T-cell (primary cell): ENCODE measurements around the gene SPINT2. TPM values are rescaled to one million over a fixed set of nuclear protein-coding genes. Genes with fewer than 3 reads are reported as not detected.

Experiments used
- ATAC-seq, 4 experiments: fragments of 200-7000 bp in 3 of 4; fragments of 150-1000 bp in 1 of 4; cut with Tn5 transposase; replicated peaks in 1 of 4; 1 replicate in 3 of 4; 2 replicates in 1 of 4; pipeline ENCODE4 v1.10.0; 2021; ENCODE audit warnings: moderate library complexity in 3 of 4, mild to moderate bottlenecking in 2 of 4, moderate number of reproducible peaks in 1 of 4
- CTCF ChIA-PET, 2 donors: fragments of 300-600 bp; sonication (Branson Sonifier 250); formaldehyde crosslinking; loops; one replicate each; lab custom pipeline; 2022; ENCODE audit warnings: antibody characterized with exemption in 2 of 2; lab: Charles Lee
- POLR2A ChIA-PET, 2 donors: fragments of 300-600 bp; sonication (Branson Sonifier 250); formaldehyde crosslinking; loops; one replicate each; lab custom pipeline; 2022; ENCODE audit warnings: antibody characterized with exemption in 2 of 2; lab: Charles Lee
- DNase-seq, 35 experiments: peaks; one replicate each; pipeline versions ENCODE4 v3.0.0 to v3.0.0-alpha.2; 2013 to 2023
- H3K27ac ChIP-seq: one replicate; pipeline ENCODE4 v1.5.1; 2013; ENCODE audit warnings: low read length
- H3K27me3 ChIP-seq, 2 experiments: replicated peaks in 1 of 2; 1 replicate in 1 of 2; 2 replicates in 1 of 2; pipeline versions ENCODE4 v1.6.1 to v1.7.0; 2013; ENCODE audit warnings: low read length in 1 of 2, mixed read lengths in 1 of 2; ENCODE audit not compliant: control insufficient read depth in 2 of 2, insufficient read depth in 2 of 2; ENCODE audit errors: extremely low read depth in 1 of 2
- H3K36me3 ChIP-seq, 2 donors: 1 replicate in 1 of 2; 2 replicates in 1 of 2; pipeline versions ENCODE4 v1.6.1 to v1.7.0; 2013; ENCODE audit warnings: low read length in 1 of 2; ENCODE audit not compliant: control insufficient read depth in 2 of 2, insufficient read depth in 1 of 2; ENCODE audit errors: extremely low read depth in 1 of 2
- H3K4me1 ChIP-seq, 2 experiments: 1 replicate in 1 of 2; 2 replicates in 1 of 2; pipeline versions ENCODE4 v1.6.1 to v1.7.0; 2013; ENCODE audit warnings: low read length in 2 of 2, mixed read lengths in 1 of 2; ENCODE audit not compliant: insufficient read depth in 2 of 2, control insufficient read depth in 1 of 2; ENCODE audit errors: extremely low read depth in 1 of 2
- H3K4me3 ChIP-seq, 2 donors: 1 replicate in 1 of 2; 2 replicates in 1 of 2; pipeline versions ENCODE4 v1.5.1 to v1.7.0; 2013; ENCODE audit warnings: mild to moderate bottlenecking in 2 of 2, low read length in 1 of 2, moderate library complexity in 1 of 2; ENCODE audit not compliant: control insufficient read depth in 1 of 2; ENCODE audit errors: extremely low read depth in 1 of 2
- H3K9me3 ChIP-seq: 2 replicates; pipeline ENCODE4 v1.7.0; 2013
- H3K27ac Mint-ChIP-seq, 2 donors: one replicate each; pipeline ENCODE4 v1.8.0; 2020 to 2021; ENCODE audit warnings: mild to moderate bottlenecking in 2 of 2, mixed read lengths in 2 of 2
- H3K27me3 Mint-ChIP-seq, 2 donors: one replicate each; pipeline ENCODE4 v1.8.0; 2021 to 2022; ENCODE audit warnings: mixed read lengths in 2 of 2
- H3K36me3 Mint-ChIP-seq: one replicate; pipeline ENCODE4 v1.8.0; 2021; ENCODE audit warnings: mixed read lengths
- H3K4me1 Mint-ChIP-seq, 3 donors: one replicate each; pipeline ENCODE4 v1.8.0; 2020 to 2022; ENCODE audit warnings: mixed read lengths in 3 of 3, mild to moderate bottlenecking in 1 of 3
- H3K4me3 Mint-ChIP-seq, 3 donors: one replicate each; pipeline ENCODE4 v1.8.0; 2020 to 2022; ENCODE audit warnings: mild to moderate bottlenecking in 3 of 3, mixed read lengths in 3 of 3, moderate library complexity in 3 of 3
- H3K9me3 Mint-ChIP-seq, 3 donors: one replicate each; pipeline ENCODE4 v1.8.0; 2020 to 2022; ENCODE audit warnings: mixed read lengths in 3 of 3
- WGBS: methylation state at CpG from one replicate; pipeline ENCODE4 v1.1.5; 2013; ENCODE audit warnings: missing lambda C conversion rate; ENCODE audit not compliant: insufficient coverage; 5-methylcytosine and 5-hydroxymethylcytosine counted together
- total RNA-seq, 35 experiments: library from RNA in 6 of 35; stranded (reverse) in 6 of 35; fragments of 120-200 nt in 1 of 35; gene quantifications; one replicate each; pipeline versions ENCODE4 v1.2.1 to v1.2.4 and lab custom pipeline; 2013 to 2026

SPINT2 gene
- total RNA-seq, 5 donors from 2014 or later (not counting 1 experiment from before 2014, with no cell fraction given) = 30.3 to 48.5 (median 37.9) TPM

GRCh38 chr19:38310279-38310670, 45.9 kb downstream of the SPINT2 start:
- Mint-ChIP-seq H3K4me3 (no peak overlapping the region), H3K27me3 (no peaks in the 10 kb centered on the region), H3K9me3 (no peaks in the 10 kb centered on the region), H3K27ac (no peak overlapping the region), H3K4me1 (peaks cover 11 to 15% (median 11%) of the 10 kb centered on the region in 3 donors), H3K36me3 (peaks cover 23% of the 10 kb centered on the region)
- Histone ChIP-seq H3K4me3 (no peak overlapping the region), H3K27ac (no peak overlapping the region), H3K9me3 (no peaks in the 10 kb centered on the region), H3K4me1 (peaks cover 0 to 10% of the 10 kb centered on the region in 2 experiments), H3K27me3 (no peaks in the 10 kb centered on the region), H3K36me3 (peaks cover 9 to 20% of the 10 kb centered on the region in 2 donors)
- ChIA-PET CTCF (no interaction called here), POLR2A (no interaction called here)
- DNase-seq (no peak), ATAC-seq (no peak)
- WGBS = 100% methylated on average over 1 of the region's 2 CpGs

GRCh38 chr19:38310986-38311385, 46.6 kb downstream of the SPINT2 start:
- peaks cover 23% of the 10 kb centered on the region for H3K36me3 Mint-ChIP-seq
- no peaks in the 10 kb centered on the region for H3K27me3 Mint-ChIP-seq
- Histone ChIP-seq H3K9me3 (no peaks in the 10 kb centered on the region), H3K36me3 (peaks cover 9 to 20% of the 10 kb centered on the region in 2 donors), H3K27ac (no peak overlapping the region), H3K27me3 (no peaks in the 10 kb centered on the region), H3K4me1 (peaks cover 0 to 14% of the 10 kb centered on the region in 2 experiments), H3K4me3 (no peak overlapping the region)
- CTCF ChIA-PET = no interaction called here
- no peak overlapping the region for H3K4me3 Mint-ChIP-seq
- H3K27ac Mint-ChIP-seq = no peak overlapping the region
- no peaks in the 10 kb centered on the region for H3K9me3 Mint-ChIP-seq
- DNase-seq = no peak
- WGBS = no CpG with 5 or more reads among the region's 6 CpGs
- peaks cover 13 to 15% (median 13%) of the 10 kb centered on the region in 3 donors for H3K4me1 Mint-ChIP-seq
- POLR2A ChIA-PET = no interaction called here
- no peak for ATAC-seq

GRCh38 chr19:38315657-38316476, 51.5 kb downstream of the SPINT2 start, which contains the start of gene YIF1B:
Gene YIF1B (minus strand): TSS chr19:38315947. CDS start chr19:38315917, 30 bp downstream.
- POLR2A ChIA-PET = interaction anchor here in 1 of 2 donors (0.7 kb wide), 1 partner anchor 57 kb away, joined by 3 read pairs; no protein-coding TSS in a partner anchor
- peak within 1 kb of the TSS; percentile 75 to 90 (median 86) for H3K4me3 Mint-ChIP-seq
- H3K36me3 ChIP-seq = peaks cover 0 to under 1% of the 10 kb centered on the region in 2 donors
- WGBS = 1% methylated on average over 43 of the region's 64 CpGs
- no peaks in the 10 kb centered on the region for H3K9me3 ChIP-seq
- no peaks in the 10 kb centered on the region for H3K27me3 ChIP-seq
- peak within 1 kb of the TSS; percentile 67 to 75 for H3K4me3 ChIP-seq
- peak within 1 kb of the TSS; percentile 95 for H3K27ac ChIP-seq
- peaks cover 43 to 51% (median 47%) of the 10 kb centered on the region in 3 donors for H3K4me1 Mint-ChIP-seq
- CTCF ChIA-PET = no interaction called here
- peaks cover under 1% of the 10 kb centered on the region for H3K36me3 Mint-ChIP-seq
- no peaks in the 10 kb centered on the region for H3K27me3 Mint-ChIP-seq
- ATAC-seq (peak; percentile 88 to 93 (median 89)), DNase-seq (peak; percentile 88 to 97 (median 95))
- peaks cover 9 to 56% of the 10 kb centered on the region in 2 experiments for H3K4me1 ChIP-seq
- peak within 1 kb of the TSS; percentile 96 to 97 for H3K27ac Mint-ChIP-seq
- no peaks in the 10 kb centered on the region for H3K9me3 Mint-ChIP-seq

- H3K27ac ChIP-seq = peak overlapping the region; percentile 95
- Mint-ChIP-seq H3K36me3 (no peaks in the 10 kb centered on the region), H3K27me3 (no peaks in the 10 kb centered on the region), H3K9me3 (no peaks in the 10 kb centered on the region), H3K4me1 (peaks cover 49 to 56% (median 52%) of the 10 kb centered on the region in 3 donors), H3K4me3 (peak overlapping the region; percentile 75 to 90 (median 86)), H3K27ac (peak overlapping the region; percentile 96 to 97)
- peaks cover 9 to 63% of the 10 kb centered on the region in 2 experiments for H3K4me1 ChIP-seq
- no peaks in the 10 kb centered on the region for H3K27me3 ChIP-seq
- ATAC-seq (peak in 3 of 4 experiments; percentile 8 to 10 (median 9)), DNase-seq (peak in 7 of 35 experiments; percentile 5 to 10 (median 7))
- ChIA-PET POLR2A (no interaction called here), CTCF (no interaction called here)
- no peaks in the 10 kb centered on the region for H3K9me3 ChIP-seq
- H3K4me3 ChIP-seq = peak overlapping the region; percentile 67 to 75
- H3K36me3 ChIP-seq = no peaks in the 10 kb centered on the region
- WGBS = 3% methylated on average over 4 of the region's 8 CpGs
Observed at GRCh38 chr19:38316477-38317067, 52.2 kb downstream of the SPINT2 start.

- ATAC-seq (no peak), DNase-seq (peak in 18 of 35 experiments; percentile 8 to 51 (median 16))
- H3K36me3 ChIP-seq = no peaks in the 10 kb centered on the region
- ChIA-PET POLR2A (no interaction called here), CTCF (no interaction called here)
- Mint-ChIP-seq H3K4me1 (peaks cover 54 to 62% (median 58%) of the 10 kb centered on the region in 3 donors), H3K9me3 (no peaks in the 10 kb centered on the region), H3K36me3 (no peaks in the 10 kb centered on the region), H3K27ac (peak overlapping the region; percentile 96 to 97), H3K4me3 (peak overlapping the region; percentile 75 to 90 (median 86)), H3K27me3 (no peaks in the 10 kb centered on the region)
- H3K4me3 ChIP-seq = peak overlapping the region; percentile 67 to 75
- H3K4me1 ChIP-seq = peaks cover 9 to 64% of the 10 kb centered on the region in 2 experiments
- peak overlapping the region; percentile 95 for H3K27ac ChIP-seq
- no peaks in the 10 kb centered on the region for H3K27me3 ChIP-seq
- no peaks in the 10 kb centered on the region for H3K9me3 ChIP-seq
- 1% methylated on average over 9 of the region's 11 CpGs for WGBS
Observed at GRCh38 chr19:38317104-38317612, 52.8 kb downstream of the SPINT2 start.

- Mint-ChIP-seq H3K36me3 (no peaks in the 10 kb centered on the region), H3K4me1 (peaks cover 54 to 62% (median 58%) of the 10 kb centered on the region in 3 donors), H3K27ac (peak overlapping the region in 1 of 2 donors; percentile 71), H3K4me3 (peak overlapping the region; percentile 78 to 85 (median 85)), H3K27me3 (no peaks in the 10 kb centered on the region), H3K9me3 (no peaks in the 10 kb centered on the region)
- POLR2A ChIA-PET = no interaction called here
- no peak for DNase-seq
- H3K4me3 ChIP-seq = no peak overlapping the region
- 70% methylated on average over 3 of the region's 6 CpGs for WGBS
- no peak overlapping the region for H3K27ac ChIP-seq
- no peaks in the 10 kb centered on the region for H3K9me3 ChIP-seq
- CTCF ChIA-PET = no interaction called here
- peaks cover 9 to 64% of the 10 kb centered on the region in 2 experiments for H3K4me1 ChIP-seq
- no peaks in the 10 kb centered on the region for H3K36me3 ChIP-seq
- H3K27me3 ChIP-seq = no peaks in the 10 kb centered on the region
- ATAC-seq = no peak
Observed at GRCh38 chr19:38318660-38319059, 54.3 kb downstream of the SPINT2 start.
